ENCODE data around the gene GPR12.

Gene GPR12

GRCh38 chr13:26735677-26736076, 24.9 kb downstream of the GPR12 start:
- Histone ChIP-seq H3K79me2 (ENCODE audit: control insufficient read depth, low read length) (no peaks in the 10 kb centered on the region), H3K27me3 (ENCODE audit: control insufficient read depth, low read length) (no peaks in the 10 kb centered on the region), H4K20me1 (ENCODE audit: control insufficient read depth, insufficient read depth, low read depth, low read length) (no peaks in the 10 kb centered on the region), H3K36me3 (ENCODE audit: control insufficient read depth, low read length) (no peaks in the 10 kb centered on the region), H3F3A (ENCODE audit: control insufficient read depth, insufficient read depth) (no peaks in the 10 kb centered on the region), H3K9me3 (ENCODE audit: control insufficient read depth, insufficient read depth, low read length) (no peaks in the 10 kb centered on the region; the same call in 1 of the 2 replicates), H3K27ac (ENCODE audit: low read depth, low read length) (no peak overlapping the region), H3K4me1 (ENCODE audit: control insufficient read depth, low read length) (no peaks in the 10 kb centered on the region), H3K4me3 (ENCODE audit: low read length) (no peak overlapping the region), H3K4me2 (ENCODE audit: low read length) (no peak overlapping the region), H3K9me2 (replicated peaks; ENCODE audit: control insufficient read depth, low read length) (no peaks in the 10 kb centered on the region)
- TF ChIP-seq EZH2phosphoT487 (IDR thresholded peaks at IDR 0.05; ENCODE audit: borderline replicate concordance, low read length) (no peak), CTCF (IDR thresholded peaks at IDR 0.05; ENCODE audit: low read depth, low read length, poor library complexity, severe bottlenecking) (no peak)

- Histone ChIP-seq H3K4me3 (ENCODE audit: low read length) (no peak overlapping the region), H3K4me1 (ENCODE audit: control insufficient read depth, low read length) (no peaks in the 10 kb centered on the region), H4K20me1 (ENCODE audit: control insufficient read depth, insufficient read depth, low read depth, low read length) (no peaks in the 10 kb centered on the region), H3K27me3 (ENCODE audit: control insufficient read depth, low read length) (peaks cover 3% of the 10 kb centered on the region; the same call in 1 of the 2 replicates), H3K36me3 (ENCODE audit: control insufficient read depth, low read length) (no peaks in the 10 kb centered on the region), H3K4me2 (ENCODE audit: low read length) (no peak overlapping the region), H3K79me2 (ENCODE audit: control insufficient read depth, low read length) (no peaks in the 10 kb centered on the region), H3K27ac (ENCODE audit: low read depth, low read length) (no peak overlapping the region), H3F3A (ENCODE audit: control insufficient read depth, insufficient read depth) (no peaks in the 10 kb centered on the region), H3K9me2 (replicated peaks; ENCODE audit: control insufficient read depth, low read length) (no peaks in the 10 kb centered on the region), H3K9me3 (ENCODE audit: control insufficient read depth, insufficient read depth, low read length) (no peaks in the 10 kb centered on the region)
- TF ChIP-seq CTCF (IDR thresholded peaks at IDR 0.05; ENCODE audit: low read depth, low read length, poor library complexity, severe bottlenecking) (no peak), EZH2phosphoT487 (IDR thresholded peaks at IDR 0.05; ENCODE audit: borderline replicate concordance, low read length) (no peak)
These were observed 33.0 kb downstream of the GPR12 start for GRCh38 chr13:26727633-26728032.

- H3K9me2 ChIP-seq (replicated peaks; ENCODE audit: control insufficient read depth, low read length), result no peaks in the 10 kb centered on the region
These were observed 33.5 kb downstream of the GPR12 start for GRCh38 chr13:26727122-26727521.

More at GRCh38 chr13:26727122-26727521, 33.5 kb downstream of the GPR12 start:
- no peak overlapping the region for H3K4me3 ChIP-seq (ENCODE audit: low read length)
- H3K4me1 ChIP-seq (ENCODE audit: control insufficient read depth, low read length), result no peaks in the 10 kb centered on the region
- no peak overlapping the region for H3K4me2 ChIP-seq (ENCODE audit: low read length)
- TF ChIP-seq CTCF (IDR thresholded peaks at IDR 0.05; ENCODE audit: low read depth, low read length, poor library complexity, severe bottlenecking) (no peak), EZH2phosphoT487 (IDR thresholded peaks at IDR 0.05; ENCODE audit: borderline replicate concordance, low read length) (no peak)
- H4K20me1 ChIP-seq (ENCODE audit: control insufficient read depth, insufficient read depth, low read depth, low read length), result no peaks in the 10 kb centered on the region
- H3F3A ChIP-seq (ENCODE audit: control insufficient read depth, insufficient read depth), result no peaks in the 10 kb centered on the region
- no peaks in the 10 kb centered on the region for H3K9me3 ChIP-seq (ENCODE audit: control insufficient read depth, insufficient read depth, low read length)
- no peak overlapping the region for H3K27ac ChIP-seq (ENCODE audit: low read depth, low read length)
- no peaks in the 10 kb centered on the region for H3K36me3 ChIP-seq (ENCODE audit: control insufficient read depth, low read length)
- H3K27me3 ChIP-seq (ENCODE audit: control insufficient read depth, low read length), result peaks cover 3% of the 10 kb centered on the region; the same call in 1 of the 2 replicates
- no peaks in the 10 kb centered on the region for H3K79me2 ChIP-seq (ENCODE audit: control insufficient read depth, low read length)

Data from DOHH2 (cell line).